RWPE1 (cell line): ENCODE results near the gene IFT20.

ENCODE experiments used
- CTCF ChIA-PET: fragments of 350-600 bp; sonication (Branson Sonifier 250); formaldehyde crosslinking; extraction: SDS; loops from one replicate; lab custom pipeline; 2021; lab: Yijun Ruan, JAX
- POLR2A ChIA-PET: fragments of 400-600 bp; formaldehyde crosslinking; extraction: SDS; loops from one replicate; lab custom pipeline; 2020; ENCODE audit warnings: antibody characterized with exemption; ENCODE audit not compliant: low non-redundant PET; lab: Yijun Ruan, JAX
- DNase-seq: peaks from one replicate; pipeline ENCODE4 v3.0.0; 2012; ENCODE audit warnings: low spot score
- H3K27ac ChIP-seq: fragments of 450-650 bp; 2 replicates; pipeline ENCODE4 v1.5.1; 2017
- CTCF ChIP-seq: fragments of 450-650 bp; conservative IDR thresholded peaks from 2 replicates; pipeline ENCODE4 v1.5.1; 2017; ENCODE audit warnings: low read depth, mild to moderate bottlenecking

The IFT20 gene

DNA sequence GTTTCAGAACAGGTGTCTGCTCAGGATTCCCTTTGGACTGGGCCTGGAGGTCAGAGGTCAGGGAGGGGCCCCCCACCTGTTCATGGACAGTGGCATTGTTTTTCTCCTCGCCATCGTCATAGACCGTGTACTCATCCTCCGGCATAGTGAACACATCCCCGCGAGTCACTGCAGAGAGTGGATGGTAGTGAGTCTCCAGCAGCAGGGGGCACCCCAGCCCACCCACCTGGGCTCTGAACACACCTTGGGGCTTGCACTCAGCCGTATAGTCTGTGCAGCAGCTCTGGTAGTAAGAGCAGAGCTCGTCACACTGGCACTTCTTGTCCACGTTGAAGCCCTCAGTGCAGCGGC, 34.4 kb upstream of the IFT20 start:
- H3K27ac ChIP-seq = peak overlapping the region; percentile 61
- ChIA-PET POLR2A (no interaction called here), CTCF (no interaction called here)
- no peak for DNase-seq
- no peak for TF ChIP-seq CTCF

DNA sequence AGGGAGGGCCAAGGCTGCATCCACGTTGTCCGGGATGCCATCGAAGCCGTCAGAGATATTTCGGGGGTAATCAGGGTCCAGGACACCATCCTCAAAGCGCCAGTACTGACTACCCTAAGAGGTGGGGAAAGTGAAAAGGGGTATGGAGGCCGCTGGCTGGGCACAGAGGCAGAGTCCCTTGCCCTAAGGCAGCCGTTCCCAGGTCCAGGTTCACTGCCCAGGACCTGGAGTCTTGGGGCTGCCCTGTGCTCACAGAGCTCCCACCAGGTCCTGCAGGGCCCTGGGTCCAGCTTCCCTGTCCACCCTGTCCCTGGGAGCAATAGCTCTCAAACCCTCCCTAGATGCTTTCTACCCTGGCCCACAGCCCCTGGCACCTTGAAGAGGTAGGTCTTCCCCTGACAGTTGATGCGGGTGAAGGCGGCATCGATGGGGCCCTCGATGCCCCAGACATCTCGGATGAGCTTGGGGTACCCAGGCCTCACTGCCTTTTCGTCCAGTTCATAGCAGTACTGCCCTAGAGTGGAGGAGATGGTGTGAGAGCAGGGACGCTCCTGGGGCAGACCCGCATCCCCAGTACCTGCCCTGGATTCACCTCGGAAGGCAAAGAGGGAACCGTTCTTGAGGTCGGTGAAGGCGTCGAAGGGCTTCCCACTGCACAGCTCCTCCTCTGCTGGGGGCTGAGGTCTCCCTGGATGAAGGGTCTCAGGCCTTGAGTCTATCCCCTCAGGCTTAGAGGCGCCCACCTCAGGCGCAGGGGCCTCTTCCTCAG, 33.8 kb upstream of the IFT20 start:
- no peak for TF ChIP-seq CTCF
- CTCF ChIA-PET = interaction anchor here (0.5 kb wide), 2 partner anchors 31 to 248 kb away, joined by 3 to 5 read pairs; no protein-coding TSS in a partner anchor
- no peak overlapping the region for H3K27ac ChIP-seq
- POLR2A ChIA-PET = interaction anchor here (1.4 kb wide), 1 partner anchor 12 kb away, joined by 4 read pairs; the partner anchor contains the start of gene POLDIP2
- DNase-seq = no peak

GRCh38 chr17:28368306-28368831, 33.1 kb upstream of the IFT20 start:
- CTCF ChIA-PET = interaction anchor here (0.5 kb wide), 2 partner anchors 30 to 247 kb away, joined by 3 to 5 read pairs; no protein-coding TSS in a partner anchor
- POLR2A ChIA-PET = interaction anchor here (1.4 kb wide), 1 partner anchor 11 kb away, joined by 4 read pairs; the partner anchor contains the start of gene POLDIP2
- TF ChIP-seq CTCF = no peak
- H3K27ac ChIP-seq = no peak overlapping the region
- no peak for DNase-seq

- ChIA-PET CTCF (interaction anchor here (1.1 kb wide), 1 partner anchor 122 kb away, joined by 3 read pairs; no protein-coding TSS in a partner anchor), POLR2A (interaction anchor here (1.4 kb wide), 1 partner anchor 10 kb away, joined by 4 read pairs; the partner anchor contains the start of gene POLDIP2)
- TF ChIP-seq CTCF = no peak
- DNase-seq = no peak
- no peak overlapping the region for H3K27ac ChIP-seq
Observed at GRCh38 chr17:28367641-28368305, 32.5 kb upstream of the IFT20 start.

DNA sequence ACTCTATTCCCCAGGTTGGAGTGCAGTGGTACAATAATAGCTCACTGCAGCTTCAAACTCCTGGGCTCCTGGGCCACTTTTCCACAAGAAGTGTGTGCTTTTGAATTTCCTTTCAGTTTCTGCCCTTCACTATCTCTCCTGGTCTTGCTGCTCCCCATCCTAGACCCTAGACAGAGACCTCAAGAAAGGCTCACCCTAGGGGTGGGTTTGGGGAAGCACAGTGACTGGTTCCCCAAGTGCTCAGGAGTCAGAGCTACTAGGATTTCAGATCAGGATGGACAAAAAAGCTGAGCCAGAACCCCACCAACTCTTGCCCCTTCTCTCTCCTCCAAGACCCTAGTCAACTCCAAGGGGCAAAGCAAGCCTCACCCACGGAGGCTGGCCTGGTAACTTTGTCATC, 31.3 kb upstream of the IFT20 start:
- CTCF ChIA-PET = interaction anchor here (0.5 to 1.1 kb wide), 2 partner anchors 121 to 143 kb away, joined by 3 to 6 read pairs; no protein-coding TSS in a partner anchor
- DNase-seq = no peak
- POLR2A ChIA-PET = no interaction called here
- TF ChIP-seq CTCF = no peak
- H3K27ac ChIP-seq = no peak overlapping the region

DNA sequence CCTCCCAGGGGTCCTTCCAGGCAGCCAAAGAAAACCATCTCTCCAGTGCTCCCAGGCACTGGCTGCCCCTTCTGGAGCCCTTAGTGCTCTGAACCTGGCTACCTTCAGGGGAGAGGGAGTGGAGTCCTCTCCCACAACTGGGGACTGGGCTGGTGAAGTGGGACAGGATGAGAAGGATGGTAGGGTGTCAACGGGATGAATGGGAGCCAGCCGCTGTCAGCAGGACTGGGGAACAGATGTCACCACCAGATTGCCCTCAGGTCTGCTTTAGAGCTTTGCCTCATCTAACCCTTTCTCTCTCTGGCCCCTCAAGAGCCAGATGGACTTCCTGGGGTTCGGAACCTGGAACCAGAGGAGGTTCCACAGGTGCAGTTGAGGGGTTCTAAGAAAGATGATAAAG, 30.2 kb upstream of the IFT20 start:
- ChIA-PET POLR2A (no interaction called here), CTCF (interaction anchor here (0.5 kb wide), 1 partner anchor 99 kb away, joined by 3 read pairs; no protein-coding TSS in a partner anchor)
- DNase-seq = no peak
- no peak for TF ChIP-seq CTCF
- H3K27ac ChIP-seq = no peak overlapping the region
